OCI-LY7 (cell line): ENCODE results near the gene NSD1.

Experiments used
- EZH2phosphoT487 ChIP-seq: fragments of 200-600 bp; sonication (generic); IDR thresholded peaks from 2 replicates; pipeline ENCODE4 v1.6.1; 2018; ENCODE audit warnings: low read depth, borderline replicate concordance, mild to moderate bottlenecking, mixed run types, antibody characterized with exemption, low read length, moderate library complexity, mixed read lengths
- TF ChIP-seq, protein P1 (sequence below): fragments of 200-600 bp; sonication (generic); conservative IDR thresholded peaks from 2 replicates; pipeline ENCODE4 v1.5.1; 2014; ENCODE audit warnings: mild to moderate bottlenecking, antibody characterized with exemption, low read length, moderate library complexity, mixed read lengths

DNA sequence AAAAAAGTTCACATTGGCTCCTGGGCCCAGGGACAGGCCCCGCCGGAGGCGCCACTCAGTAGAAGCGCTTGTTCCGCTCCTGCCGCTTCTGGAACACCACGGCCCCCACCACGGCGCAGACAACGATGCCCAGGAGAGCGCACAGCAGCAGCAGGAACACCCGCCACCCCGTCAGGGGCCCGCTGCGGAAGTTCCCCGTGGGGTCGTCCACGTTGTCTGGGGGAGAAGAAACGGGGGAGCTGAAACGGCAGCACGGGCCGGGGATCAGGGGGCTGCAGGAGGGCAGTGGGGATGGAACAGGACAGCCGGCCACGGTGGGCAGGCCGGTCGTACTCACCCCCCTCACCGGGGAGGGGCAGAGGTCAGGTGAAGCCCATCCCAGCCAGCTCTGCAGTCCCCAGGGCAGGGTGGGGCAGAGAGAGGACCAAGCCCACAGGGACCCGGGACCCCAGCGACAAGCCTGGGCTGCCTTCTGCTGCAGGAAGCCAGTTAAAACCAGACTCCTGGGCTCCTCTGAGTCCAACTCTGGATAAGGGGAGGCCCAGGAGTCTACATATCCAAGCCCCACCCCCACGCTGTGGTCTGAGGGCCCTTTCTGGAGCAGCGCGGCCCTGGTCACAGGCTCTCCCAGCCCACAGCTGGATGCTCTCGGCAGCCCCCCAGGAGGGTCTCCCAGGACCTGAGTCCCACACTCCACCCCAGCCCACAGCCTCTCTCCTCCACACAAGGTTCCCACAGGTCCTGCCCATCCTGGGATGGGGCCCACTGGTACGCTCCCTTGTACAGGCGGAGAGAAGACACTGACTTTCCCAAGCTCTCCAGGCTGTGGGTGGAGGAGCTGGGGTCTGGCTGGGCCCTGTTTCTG, 198.7 kb downstream of the NSD1 start:
- TF ChIP-seq, protein P1, sequence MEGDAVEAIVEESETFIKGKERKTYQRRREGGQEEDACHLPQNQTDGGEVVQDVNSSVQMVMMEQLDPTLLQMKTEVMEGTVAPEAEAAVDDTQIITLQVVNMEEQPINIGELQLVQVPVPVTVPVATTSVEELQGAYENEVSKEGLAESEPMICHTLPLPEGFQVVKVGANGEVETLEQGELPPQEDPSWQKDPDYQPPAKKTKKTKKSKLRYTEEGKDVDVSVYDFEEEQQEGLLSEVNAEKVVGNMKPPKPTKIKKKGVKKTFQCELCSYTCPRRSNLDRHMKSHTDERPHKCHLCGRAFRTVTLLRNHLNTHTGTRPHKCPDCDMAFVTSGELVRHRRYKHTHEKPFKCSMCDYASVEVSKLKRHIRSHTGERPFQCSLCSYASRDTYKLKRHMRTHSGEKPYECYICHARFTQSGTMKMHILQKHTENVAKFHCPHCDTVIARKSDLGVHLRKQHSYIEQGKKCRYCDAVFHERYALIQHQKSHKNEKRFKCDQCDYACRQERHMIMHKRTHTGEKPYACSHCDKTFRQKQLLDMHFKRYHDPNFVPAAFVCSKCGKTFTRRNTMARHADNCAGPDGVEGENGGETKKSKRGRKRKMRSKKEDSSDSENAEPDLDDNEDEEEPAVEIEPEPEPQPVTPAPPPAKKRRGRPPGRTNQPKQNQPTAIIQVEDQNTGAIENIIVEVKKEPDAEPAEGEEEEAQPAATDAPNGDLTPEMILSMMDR, result no peak
- no peak for TF ChIP-seq EZH2phosphoT487
